ENCODE measurements around the gene GRP.

Gene GRP

GRCh38 chr18:59210299-59210698 lies 9.7 kb upstream of the GRP start:
- Histone ChIP-seq H3K9ac (ENCODE audit: low read depth, low read length) (no peak overlapping the region), H3K36me3 (ENCODE audit: insufficient read depth, low read length) (no peaks in the 10 kb centered on the region), H3K4me1 (ENCODE audit: insufficient read depth, low read length) (peaks cover 5% of the 10 kb centered on the region; the same call in 1 of the 2 replicates), H3K9me3 (ENCODE audit: control insufficient read depth, insufficient read depth, low read length) (no peaks in the 10 kb centered on the region)

DNA sequence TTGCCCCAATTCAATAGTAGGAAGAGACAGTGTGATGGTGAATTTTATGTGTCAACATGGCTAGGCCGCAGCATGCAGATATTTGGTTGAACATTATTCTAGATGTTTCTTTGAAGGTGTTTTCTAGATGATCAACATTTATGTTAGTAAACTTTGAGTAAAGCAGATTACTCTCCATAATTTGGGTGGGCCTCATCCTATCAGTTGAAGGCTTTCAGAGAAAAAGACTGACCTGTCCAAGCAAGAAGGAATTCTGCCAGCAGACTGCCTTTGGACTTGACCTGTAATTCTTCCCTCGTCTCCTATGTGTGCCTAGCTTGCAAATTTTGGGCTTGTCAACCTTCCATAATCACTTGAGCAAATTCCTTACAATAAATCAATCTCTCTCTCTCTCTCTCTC lies 8.3 kb upstream of the GRP start:
- Histone ChIP-seq H3K36me3 (ENCODE audit: insufficient read depth, low read length) (no peaks in the 10 kb centered on the region), H3K4me1 (ENCODE audit: insufficient read depth, low read length) (peaks cover 5% of the 10 kb centered on the region; the same call in 1 of the 2 replicates), H3K9me3 (ENCODE audit: control insufficient read depth, insufficient read depth, low read length) (no peaks in the 10 kb centered on the region), H3K9ac (ENCODE audit: low read depth, low read length) (no peak overlapping the region)

DNA sequence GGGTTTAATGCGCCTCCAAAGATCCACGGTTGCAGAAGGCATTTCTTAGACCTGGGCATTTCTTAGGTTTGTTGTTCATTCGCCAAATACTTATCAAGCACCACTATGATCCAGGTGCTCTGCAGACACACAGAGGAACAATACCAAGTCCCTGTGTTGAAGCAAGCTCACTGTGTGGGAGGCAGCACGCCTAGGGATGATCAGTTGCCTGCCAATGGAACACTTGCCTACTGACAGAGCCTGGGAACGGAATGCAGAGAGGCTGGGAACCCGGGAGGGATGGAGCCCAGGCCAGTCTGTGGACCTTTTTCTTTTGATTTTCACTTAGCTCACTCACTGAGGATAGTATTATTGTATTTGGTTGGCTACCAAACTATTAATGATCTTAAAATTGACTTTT lies 1.9 kb upstream of the GRP start:
- 0 out of 2 replicates have a peak, but pooled peaks cover 3% of the 10 kb centered on the region for H3K4me1 ChIP-seq (ENCODE audit: insufficient read depth, low read length)

DNA sequence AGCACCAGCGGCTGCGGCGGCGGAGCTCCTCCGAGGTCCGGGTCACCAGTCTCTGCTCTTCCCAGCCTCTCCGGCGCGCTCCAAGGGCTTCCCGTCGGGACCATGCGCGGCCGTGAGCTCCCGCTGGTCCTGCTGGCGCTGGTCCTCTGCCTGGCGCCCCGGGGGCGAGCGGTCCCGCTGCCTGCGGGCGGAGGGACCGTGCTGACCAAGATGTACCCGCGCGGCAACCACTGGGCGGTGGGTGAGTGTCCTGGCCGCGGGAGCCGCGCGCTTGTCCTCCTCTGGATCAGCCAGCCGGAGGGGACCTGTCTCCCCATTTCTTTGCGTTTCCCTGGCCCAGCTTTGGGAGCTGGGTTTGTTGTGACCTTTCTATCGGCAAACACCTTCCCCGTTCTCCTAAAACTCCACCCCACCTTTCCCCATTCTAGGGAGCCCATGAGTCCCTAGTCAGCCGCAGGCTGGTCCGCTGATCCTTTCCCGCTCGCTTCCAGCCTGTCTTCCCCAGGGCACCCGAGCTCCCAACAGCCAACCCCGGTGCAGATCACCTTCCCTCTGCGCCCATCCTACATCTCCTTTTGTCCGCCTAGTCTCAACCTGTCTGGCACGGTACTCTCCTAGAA lies 316 bp downstream of the GRP start:
- peak overlapping the region; percentile 46; the same call in 1 of the 2 replicates for H3K9ac ChIP-seq (ENCODE audit: low read depth, low read length)
- no peaks in the 10 kb centered on the region for H3K36me3 ChIP-seq (ENCODE audit: insufficient read depth, low read length)
- 0 out of 2 replicates have a peak, but pooled peaks cover 3% of the 10 kb centered on the region for H3K4me1 ChIP-seq (ENCODE audit: insufficient read depth, low read length)
- no peaks in the 10 kb centered on the region; the same call in 1 of the 2 replicates for H3K9me3 ChIP-seq (ENCODE audit: control insufficient read depth, insufficient read depth, low read length)

More for the DNA sequence above, 1.9 kb upstream of the GRP start:
- H3K9ac ChIP-seq (ENCODE audit: low read depth, low read length), result no peak overlapping the region
- H3K36me3 ChIP-seq (ENCODE audit: insufficient read depth, low read length), result no peaks in the 10 kb centered on the region
- H3K9me3 ChIP-seq (ENCODE audit: control insufficient read depth, insufficient read depth, low read length), result no peaks in the 10 kb centered on the region; the same call in 1 of the 2 replicates

- Histone ChIP-seq H3K9me3 (ENCODE audit: control insufficient read depth, insufficient read depth, low read length) (no peaks in the 10 kb centered on the region; the same call in 1 of the 2 replicates), H3K4me1 (ENCODE audit: insufficient read depth, low read length) (0 out of 2 replicates have a peak, but pooled peaks cover 3% of the 10 kb centered on the region), H3K9ac (ENCODE audit: low read depth, low read length) (peak overlapping the region; percentile 46; the same call in 1 of the 2 replicates)
Observed at GRCh38 chr18:59220784-59221765, 1.1 kb downstream of the GRP start.

GRCh38 chr18:59222341-59222740 lies 2.4 kb downstream of the GRP start:
- Histone ChIP-seq H3K36me3 (ENCODE audit: insufficient read depth, low read length) (no peaks in the 10 kb centered on the region), H3K9ac (ENCODE audit: low read depth, low read length) (no peak overlapping the region), H3K9me3 (ENCODE audit: control insufficient read depth, insufficient read depth, low read length) (no peaks in the 10 kb centered on the region; the same call in 1 of the 2 replicates), H3K4me1 (ENCODE audit: insufficient read depth, low read length) (0 out of 2 replicates have a peak, but pooled peaks cover 3% of the 10 kb centered on the region)

More at GRCh38 chr18:59220784-59221765, 1.1 kb downstream of the GRP start:
- H3K36me3 ChIP-seq (ENCODE audit: insufficient read depth, low read length), result no peaks in the 10 kb centered on the region

DNA sequence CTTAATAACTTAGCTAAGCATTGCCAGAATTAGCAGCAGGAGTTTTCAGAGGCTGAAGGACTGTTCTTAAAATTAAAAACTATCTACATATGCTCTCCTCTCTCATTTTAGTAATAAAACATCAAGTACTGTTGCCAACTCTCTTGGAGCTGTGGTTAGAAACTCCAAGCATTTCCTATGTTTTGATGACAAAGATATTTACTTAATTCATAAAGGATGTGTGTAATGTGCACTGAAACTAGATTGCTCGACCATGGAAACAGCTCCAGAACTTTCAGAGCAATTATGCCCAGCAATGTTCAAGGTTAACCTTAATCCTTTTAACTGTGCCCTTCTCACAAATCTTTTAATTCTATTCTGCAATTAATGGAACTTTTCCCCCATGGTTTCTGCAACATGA lies 8.4 kb downstream of the GRP start:
- no peaks in the 10 kb centered on the region for H3K4me1 ChIP-seq (ENCODE audit: insufficient read depth, low read length)
- no peaks in the 10 kb centered on the region; the same call in 1 of the 2 replicates for H3K9me3 ChIP-seq (ENCODE audit: control insufficient read depth, insufficient read depth, low read length)
- no peaks in the 10 kb centered on the region for H3K36me3 ChIP-seq (ENCODE audit: insufficient read depth, low read length)
- no peak overlapping the region for H3K9ac ChIP-seq (ENCODE audit: low read depth, low read length)

- Histone ChIP-seq H3K4me1 (ENCODE audit: insufficient read depth, low read length) (no peaks in the 10 kb centered on the region), H3K9me3 (ENCODE audit: control insufficient read depth, insufficient read depth, low read length) (no peaks in the 10 kb centered on the region; the same call in 1 of the 2 replicates), H3K36me3 (ENCODE audit: insufficient read depth, low read length) (no peaks in the 10 kb centered on the region), H3K9ac (ENCODE audit: low read depth, low read length) (no peak overlapping the region)
Observed at GRCh38 chr18:59229191-59229590, 9.2 kb downstream of the GRP start.

DNA sequence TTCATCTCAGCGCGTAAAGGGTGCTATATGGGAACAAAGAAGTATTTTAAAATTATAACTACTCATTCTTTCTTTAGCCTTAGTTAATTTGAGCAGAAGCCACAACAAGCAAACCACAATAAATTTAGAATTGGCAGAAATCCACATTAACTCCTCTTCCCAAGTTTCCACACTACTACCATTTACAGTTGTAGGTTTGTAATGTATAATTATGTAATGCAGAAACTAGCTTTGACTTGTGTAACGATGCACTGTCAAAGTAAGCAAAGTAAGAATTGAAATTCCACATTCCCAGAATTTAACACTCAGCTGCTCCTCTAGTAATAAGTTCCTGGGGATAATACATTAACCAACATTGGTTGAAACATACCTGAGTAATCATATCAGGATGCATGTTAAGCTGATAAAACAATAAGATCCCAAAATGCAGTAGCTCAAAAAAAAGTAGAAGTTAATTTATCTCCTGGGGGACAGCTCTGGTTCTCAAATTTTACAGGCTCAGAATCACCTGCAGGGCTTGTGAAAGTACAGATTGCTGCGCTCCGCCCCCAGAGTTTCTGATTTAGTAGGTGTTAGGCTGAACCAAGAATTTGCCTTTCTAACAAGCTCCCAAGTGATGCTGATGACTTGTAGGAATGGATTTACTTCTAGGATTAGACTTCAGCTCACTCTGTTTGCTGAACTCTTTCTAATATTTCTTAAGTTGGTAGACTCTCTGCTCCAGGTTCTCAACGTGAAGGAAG lies 9.9 kb downstream of the GRP start:
- Histone ChIP-seq H3K36me3 (ENCODE audit: insufficient read depth, low read length) (no peaks in the 10 kb centered on the region), H3K9ac (ENCODE audit: low read depth, low read length) (no peak overlapping the region), H3K4me1 (ENCODE audit: insufficient read depth, low read length) (no peaks in the 10 kb centered on the region), H3K9me3 (ENCODE audit: control insufficient read depth, insufficient read depth, low read length) (no peaks in the 10 kb centered on the region; the same call in 1 of the 2 replicates)

GRCh38 chr18:59231114-59231513 lies 11.2 kb downstream of the GRP start:
- Histone ChIP-seq H3K9me3 (ENCODE audit: control insufficient read depth, insufficient read depth, low read length) (no peaks in the 10 kb centered on the region; the same call in 1 of the 2 replicates), H3K4me1 (ENCODE audit: insufficient read depth, low read length) (no peaks in the 10 kb centered on the region)

DNA sequence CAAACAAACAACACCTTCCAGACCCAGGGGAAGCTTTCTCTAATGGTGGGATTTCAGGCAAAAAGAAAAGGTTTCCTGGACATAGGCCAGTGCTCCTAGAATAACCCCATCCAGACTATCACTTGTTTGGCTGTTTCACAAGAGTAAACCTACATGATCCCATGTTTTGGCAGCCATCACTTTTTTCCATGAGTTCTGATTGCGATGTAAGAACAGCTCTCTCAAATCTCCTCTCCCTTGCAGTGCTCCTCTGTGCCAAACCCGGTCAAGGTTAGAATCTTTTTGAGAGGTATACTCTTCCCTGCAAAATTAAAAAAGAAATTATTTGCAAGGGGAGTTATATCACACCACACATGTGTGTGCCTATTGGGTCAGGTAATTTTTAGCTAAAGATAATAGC lies 11.9 kb downstream of the GRP start:
- Histone ChIP-seq H3K9me3 (ENCODE audit: control insufficient read depth, insufficient read depth, low read length) (no peaks in the 10 kb centered on the region; the same call in 1 of the 2 replicates), H3K36me3 (ENCODE audit: insufficient read depth, low read length) (no peaks in the 10 kb centered on the region), H3K9ac (ENCODE audit: low read depth, low read length) (no peak overlapping the region), H3K4me1 (ENCODE audit: insufficient read depth, low read length) (no peaks in the 10 kb centered on the region)

More at GRCh38 chr18:59231114-59231513, 11.2 kb downstream of the GRP start:
- Histone ChIP-seq H3K36me3 (ENCODE audit: insufficient read depth, low read length) (no peaks in the 10 kb centered on the region), H3K9ac (ENCODE audit: low read depth, low read length) (no peak overlapping the region)

DNA sequence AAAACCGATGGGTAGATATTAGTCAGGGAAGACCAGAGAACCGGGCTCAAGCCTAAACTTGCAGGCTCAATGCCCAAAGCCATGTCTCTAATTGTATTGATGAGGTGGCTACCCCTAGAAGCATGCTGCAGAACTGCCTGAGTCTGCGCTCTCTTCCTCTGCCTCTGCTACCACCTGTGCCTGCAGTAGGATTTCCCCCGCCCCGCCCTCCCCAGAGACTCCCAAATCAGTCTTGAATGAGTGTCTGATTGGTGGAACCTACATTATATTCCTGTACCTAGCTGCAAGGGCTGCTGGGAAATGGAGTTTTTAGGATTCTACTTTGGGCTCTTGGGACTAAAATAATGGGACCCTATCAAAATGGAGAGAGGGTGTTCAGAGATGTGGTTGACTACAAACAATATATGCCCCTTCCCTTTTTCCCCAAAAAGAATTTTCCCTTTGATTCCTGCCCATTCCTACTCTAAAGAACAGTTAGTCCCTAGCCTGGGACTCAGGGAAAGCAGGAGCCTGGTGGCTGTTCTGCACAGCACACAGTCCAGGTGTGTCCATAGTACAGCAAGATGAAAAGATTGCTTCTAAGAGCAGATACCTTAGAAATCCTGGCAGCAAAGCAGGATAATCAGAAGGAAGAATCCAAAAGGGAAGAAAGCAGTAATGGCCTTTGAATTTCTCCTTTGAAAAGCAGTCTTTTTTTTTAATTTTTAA lies 12.5 kb downstream of the GRP start:
- H3K36me3 ChIP-seq (ENCODE audit: insufficient read depth, low read length), result no peaks in the 10 kb centered on the region
- no peaks in the 10 kb centered on the region for H3K4me1 ChIP-seq (ENCODE audit: insufficient read depth, low read length)
- no peak overlapping the region for H3K9ac ChIP-seq (ENCODE audit: low read depth, low read length)
- no peaks in the 10 kb centered on the region; the same call in 1 of the 2 replicates for H3K9me3 ChIP-seq (ENCODE audit: control insufficient read depth, insufficient read depth, low read length)

- no peaks in the 10 kb centered on the region; the same call in 1 of the 2 replicates for H3K9me3 ChIP-seq (ENCODE audit: control insufficient read depth, insufficient read depth, low read length)
- H3K4me1 ChIP-seq (ENCODE audit: insufficient read depth, low read length), result no peaks in the 10 kb centered on the region
- no peaks in the 10 kb centered on the region for H3K36me3 ChIP-seq (ENCODE audit: insufficient read depth, low read length)
- no peak overlapping the region for H3K9ac ChIP-seq (ENCODE audit: low read depth, low read length)
Observed at GRCh38 chr18:59233017-59233410, 13.1 kb downstream of the GRP start.
